Adrenal gland (tissue), 12 donors: ENCODE measurements around the gene ZCCHC14. TPM values are rescaled to one million over a fixed set of nuclear protein-coding genes. Genes with fewer than 3 reads are reported as not detected.

Source experiments
- DNase-seq, 7 donors: peaks; one replicate each; pipeline ENCODE4 v3.0.0-alpha.2; 2019 to 2020
- H3K27ac ChIP-seq, 5 donors: fragments of 200-600 bp; sonication (generic) in 4 of 5; 1 replicate in 3 of 5; 2 replicates in 2 of 5; pipeline versions ENCODE4 v1.5.1 to v1.8.0; 2016 to 2020; ENCODE audit warnings: mild to moderate bottlenecking in 1 of 5
- H3K27me3 ChIP-seq: fragments of 200-600 bp; 2 replicates; pipeline ENCODE4 v1.8.0; 2021
- H3K36me3 ChIP-seq, 2 donors: fragments of 200-600 bp; replicated peaks in 1 of 2; 1 replicate in 1 of 2; 2 replicates in 1 of 2; pipeline versions ENCODE4 v1.5.1 to v1.8.0; 2018 to 2022
- H3K4me1 ChIP-seq, 2 donors: fragments of 200-600 bp; replicated peaks in 1 of 2; 1 replicate in 1 of 2; 2 replicates in 1 of 2; pipeline versions ENCODE4 v1.5.1 to v1.8.0; 2018 to 2021
- H3K4me3 ChIP-seq, 4 donors: fragments of 200-600 bp; sonication (generic) in 3 of 4; one replicate each; pipeline ENCODE4 v1.5.1; 2016 to 2018
- H3K9me3 ChIP-seq, 3 donors: fragments of 200-600 bp; sonication (generic) in 1 of 3; replicated peaks in 1 of 3; 1 replicate in 2 of 3; 2 replicates in 1 of 3; pipeline versions ENCODE4 v1.5.1 to v1.8.0; 2016 to 2021
- POLR2A ChIP-seq, 2 donors: fragments of 450-650 bp; IDR thresholded peaks; one replicate each; pipeline ENCODE4 v1.6.1; 2017; ENCODE audit warnings: antibody characterized with exemption in 2 of 2, mild to moderate bottlenecking in 2 of 2, moderate library complexity in 1 of 2
- WGBS, 4 donors: extraction: QIAGEN DNeasy Blood & Tissue Kit in 2 of 4; methylation state at CpG; one replicate each; pipeline versions ENCODE4 v1.1.5 to v1.1.7; 2013 to 2017; 5-methylcytosine and 5-hydroxymethylcytosine counted together
- intact Hi-C, 2 donors: fragments of 100-400 bp; cut with DNase I; formaldehyde crosslinking; loops; one replicate each; pipeline versions ENCODE4 v1.14.1 to v1.15.0; 2022 to 2023
- polyA plus RNA-seq, 3 donors: library from polyadenylated mRNA; stranded (reverse); fragments of 200-250 nt in 2 of 3; fragments of 350-450 nt in 1 of 3; fragmentation: Illumina TruSeq in 1 of 3; extraction: RNeasy Lipid Tissue Mini Kit (QIAGEN cat#74804) in 1 of 3; gene quantifications; one replicate each; pipeline ENCODE4 v1.2.3, GENCODE V29; 2013 to 2014
- total RNA-seq, 9 donors: library from RNA; depleted of rRNA in 4 of 9; stranded (reverse); fragments of >200 nt in 4 of 9; fragments of 120-200 nt in 1 of 9; fragmentation: NEBNext Ultra II Directional in 1 of 9; extraction: Animal tissue kit (Norgen Biotek cat#: 25700) in 1 of 9; gene quantifications; one replicate each; pipeline versions ENCODE4 v1.1.0 to v1.2.4, GENCODE V29; 2013 to 2023
- TF ChIP-seq, protein P1 (sequence below), 6 experiments: fragments of 450-650 bp in 4 of 6; fragments of 200-600 bp in 2 of 6; sonication (generic) in 1 of 6; IDR thresholded peaks; 1 replicate in 5 of 6; 2 replicates in 1 of 6; pipeline versions ENCODE4 v1.5.1 to v1.8.0; 2016 to 2021; ENCODE audit warnings: antibody characterized with exemption in 6 of 6, mild to moderate bottlenecking in 2 of 6, moderate library complexity in 1 of 6
- donor health status: healthy with polysubstance abuse.
- donor health status: Bipolar disorder and iron deficiency.
- donor health status: DM: yes; HTN: yes; CAD: no.
- donor health status: DM: no; HTN: no; CAD: no.
- donor health status: DM: no; HTN: no; CAD: no.
- donor health status: DM: yes; HTN: yes; CAD: no.

The ZCCHC14 gene
- total and polyA plus RNA-seq, 12 donors, result 10.6 to 49.8 (median 28.7) TPM

GRCh38 chr16:87376660-87377059, 116.2 kb downstream of the ZCCHC14 start:
- TF ChIP-seq POLR2A (IDR thresholded peaks at IDR 0.05), result no peak
- TF ChIP-seq, protein P1, sequence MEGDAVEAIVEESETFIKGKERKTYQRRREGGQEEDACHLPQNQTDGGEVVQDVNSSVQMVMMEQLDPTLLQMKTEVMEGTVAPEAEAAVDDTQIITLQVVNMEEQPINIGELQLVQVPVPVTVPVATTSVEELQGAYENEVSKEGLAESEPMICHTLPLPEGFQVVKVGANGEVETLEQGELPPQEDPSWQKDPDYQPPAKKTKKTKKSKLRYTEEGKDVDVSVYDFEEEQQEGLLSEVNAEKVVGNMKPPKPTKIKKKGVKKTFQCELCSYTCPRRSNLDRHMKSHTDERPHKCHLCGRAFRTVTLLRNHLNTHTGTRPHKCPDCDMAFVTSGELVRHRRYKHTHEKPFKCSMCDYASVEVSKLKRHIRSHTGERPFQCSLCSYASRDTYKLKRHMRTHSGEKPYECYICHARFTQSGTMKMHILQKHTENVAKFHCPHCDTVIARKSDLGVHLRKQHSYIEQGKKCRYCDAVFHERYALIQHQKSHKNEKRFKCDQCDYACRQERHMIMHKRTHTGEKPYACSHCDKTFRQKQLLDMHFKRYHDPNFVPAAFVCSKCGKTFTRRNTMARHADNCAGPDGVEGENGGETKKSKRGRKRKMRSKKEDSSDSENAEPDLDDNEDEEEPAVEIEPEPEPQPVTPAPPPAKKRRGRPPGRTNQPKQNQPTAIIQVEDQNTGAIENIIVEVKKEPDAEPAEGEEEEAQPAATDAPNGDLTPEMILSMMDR (IDR thresholded peaks at IDR 0.05), result no peak
- intact Hi-C loops, result no loop called here
- peak in 1 of 7 donors; percentile 49 for DNase-seq

GRCh38 chr16:87375426-87376135, 117.2 kb downstream of the ZCCHC14 start:
- Histone ChIP-seq H3K27ac (peak overlapping the region in 4 of 5 donors; percentile 26 to 84 (median 76)), H3K4me1 (peaks cover 23 to 39% of the 10 kb centered on the region in 2 donors), H3K36me3 (no peaks in the 10 kb centered on the region), H3K9me3 (no peaks in the 10 kb centered on the region), H3K27me3 (no peaks in the 10 kb centered on the region), H3K4me3 (peak overlapping the region in 1 of 4 donors; percentile 44)
- intact Hi-C loops, result no loop called here
- peak in 4 of 7 donors; percentile 58 to 73 (median 60) for DNase-seq
- TF ChIP-seq POLR2A (IDR thresholded peaks at IDR 0.05), result peak in 1 of 2 donors; percentile 14
- TF ChIP-seq, protein P1 (IDR thresholded peaks at IDR 0.05), result no peak
- 46 to 60% (median 54%) methylated on average over 6 to 9 of the region's 9 CpGs for WGBS, 4 donors

More at GRCh38 chr16:87376660-87377059, 116.2 kb downstream of the ZCCHC14 start:
- WGBS, 4 donors, result 54 to 63% (median 57%) methylated on average over 6 of the region's 6 CpGs
- Histone ChIP-seq H3K4me3 (no peak overlapping the region), H3K4me1 (peaks cover 34 to 50% of the 10 kb centered on the region in 2 donors), H3K27me3 (no peaks in the 10 kb centered on the region), H3K9me3 (no peaks in the 10 kb centered on the region), H3K36me3 (no peaks in the 10 kb centered on the region), H3K27ac (peak overlapping the region in 3 of 5 donors; percentile 69 to 84 (median 83))

DNA sequence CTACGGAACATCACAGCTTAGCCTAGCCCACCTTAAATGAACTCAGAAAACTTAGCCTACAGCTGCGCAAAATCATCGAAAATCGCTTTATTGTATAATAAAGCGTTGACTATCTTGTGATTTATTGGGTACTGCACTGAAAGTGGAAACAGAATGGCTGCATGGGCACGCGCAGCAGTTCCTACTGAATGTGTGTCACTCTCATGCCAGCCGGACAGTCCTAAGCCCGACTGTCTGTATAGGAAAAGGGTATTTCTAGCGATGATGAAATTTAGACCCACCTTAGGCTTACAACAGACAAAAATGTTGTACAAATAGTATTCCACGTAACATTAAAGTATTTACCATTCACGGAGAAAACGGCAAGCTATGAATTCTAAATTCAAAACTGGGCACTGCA, 118.5 kb downstream of the ZCCHC14 start:
- WGBS, 4 donors, result 93 to 97% (median 96%) methylated on average over 13 of the region's 13 CpGs
- Histone ChIP-seq H3K4me3 (no peak overlapping the region), H3K36me3 (no peaks in the 10 kb centered on the region), H3K9me3 (no peaks in the 10 kb centered on the region), H3K4me1 (peaks cover 19 to 38% of the 10 kb centered on the region in 2 donors), H3K27ac (no peak overlapping the region), H3K27me3 (no peaks in the 10 kb centered on the region)
- DNase-seq, result no peak
- TF ChIP-seq POLR2A (IDR thresholded peaks at IDR 0.05), result no peak
- TF ChIP-seq, protein P1 (IDR thresholded peaks at IDR 0.05), result no peak
- intact Hi-C loops, result loop anchor here in 1 of 2 donors (5.0 kb wide), 1 partner anchor 42 kb away; no protein-coding TSS in a partner anchor

- no peaks in the 10 kb centered on the region for H3K36me3 ChIP-seq
- 94 to 98% (median 96%) methylated on average over 4 of the region's 4 CpGs for WGBS, 4 donors
- no peak for DNase-seq
- intact Hi-C loops, result loop anchor here in 1 of 2 donors (5.0 kb wide), 1 partner anchor 40 kb away; no protein-coding TSS in a partner anchor
- no peaks in the 10 kb centered on the region for H3K27me3 ChIP-seq
- peak overlapping the region in 1 of 5 donors; percentile 64 for H3K27ac ChIP-seq
- H3K4me1 ChIP-seq, result peaks cover 29 to 51% of the 10 kb centered on the region in 2 donors
- H3K4me3 ChIP-seq, result no peak overlapping the region
- H3K9me3 ChIP-seq, result no peaks in the 10 kb centered on the region
- TF ChIP-seq, protein P1 (IDR thresholded peaks at IDR 0.05), result no peak
- no peak for TF ChIP-seq POLR2A (IDR thresholded peaks at IDR 0.05)
These were observed 120.5 kb downstream of the ZCCHC14 start for GRCh38 chr16:87372305-87372704.
